K562 (cell line): Measurements from ENCODE around the gene TMEM170A. TPM values are rescaled to one million over a fixed set of nuclear protein-coding genes. Genes with fewer than 3 reads are reported as not detected.

Source experiments
- ATAC-seq: fragments of 200-7000 bp; cut with Tn5 transposase; 3 replicates; pipeline ENCODE4 v1.9.1; 2020; ENCODE audit warnings: moderate library complexity
- BruUV-seq: library from RNA; stranded (reverse); fragments of 400-500 nt; replicated peaks from 2 replicates; lab custom pipeline; 2021; lab: Mats Ljungman, UMichigan
- CTCF ChIA-PET: fragments of 300-600 bp; formaldehyde crosslinking; extraction: SDS; loops from one replicate; lab custom pipeline; 2021; ENCODE audit warnings: low intra/inter-chr PET ratio; lab: Yijun Ruan, JAX
- POLR2A ChIA-PET: fragments of 300-600, 350-650 bp; sonication (Branson Sonifier 250); formaldehyde crosslinking; extraction: SDS; loops from one replicate; lab custom pipeline; 2021; ENCODE audit warnings: antibody characterized with exemption, inconsistent platforms; lab: Yijun Ruan, JAX
- DNase-seq, 4 experiments: peaks; one replicate each; pipeline versions ENCODE4 v3.0.0 to v3.0.0-alpha.2; 2011 to 2018; ENCODE audit warnings: low spot score in 3 of 4, mixed read lengths in 3 of 4; ENCODE audit errors: extremely low read depth in 1 of 4
- FAIRE-seq: peaks from 2 replicates; lab custom pipeline; 2011; peaks lifted over from hg19 to GRCh38; lab: Jason Lieb, UNC
- H2AFZ ChIP-seq: 2 replicates; pipeline ENCODE4 v1.6.0; 2011; ENCODE audit warnings: low read depth, low read length, control low read depth, inconsistent platforms
- H3K27ac ChIP-seq: fragments of 200-600 bp; 3 replicates; pipeline ENCODE4 v1.8.0; 2011; ENCODE audit warnings: low read depth, mild to moderate bottlenecking, control low read depth, inconsistent platforms, low read length, moderate library complexity, mixed read lengths; ENCODE audit errors: extremely low read depth
- H3K27me3 ChIP-seq, 2 experiments: fragments of 300-600 bp in 1 of 2; 2 replicates in 1 of 2; 3 replicates in 1 of 2; pipeline versions ENCODE4 v1.6.0 to v1.8.0; 2011; ENCODE audit warnings: inconsistent platforms in 2 of 2, low read length in 2 of 2, mild to moderate bottlenecking in 1 of 2, mixed read lengths in 1 of 2, moderate library complexity in 1 of 2; ENCODE audit not compliant: control insufficient read depth in 2 of 2, insufficient read depth in 2 of 2
- H3K36me3 ChIP-seq: fragments of 300-600 bp; 3 replicates; pipeline ENCODE4 v1.8.0; 2011; ENCODE audit warnings: mild to moderate bottlenecking, low read length, inconsistent platforms; ENCODE audit not compliant: control insufficient read depth, insufficient read depth
- H3K4me1 ChIP-seq, 2 experiments: fragments of 200-600 bp in 1 of 2; replicated peaks in 1 of 2; 2 replicates in 1 of 2; 3 replicates in 1 of 2; pipeline versions ENCODE4 v1.5.1 to v1.8.0; 2011; ENCODE audit warnings: inconsistent platforms in 2 of 2, low read length in 2 of 2, mild to moderate bottlenecking in 1 of 2, mixed read lengths in 1 of 2, moderate library complexity in 1 of 2; ENCODE audit not compliant: control insufficient read depth in 2 of 2, insufficient read depth in 2 of 2
- H3K4me2 ChIP-seq: 2 replicates; pipeline ENCODE4 v1.6.1; 2011; ENCODE audit warnings: low read length, control low read depth, inconsistent platforms, mixed read lengths; ENCODE audit not compliant: insufficient read depth
- H3K4me3 ChIP-seq: fragments of 200-600 bp; sonication (generic), shearing (Covaris generic); 2 replicates; pipeline ENCODE4 v1.5.1; 2016; ENCODE audit warnings: control low read depth, inconsistent platforms
- H3K79me2 ChIP-seq: fragments of 200-600 bp; 3 replicates; pipeline ENCODE4 v1.8.0; 2011; ENCODE audit warnings: low read length, inconsistent platforms; ENCODE audit not compliant: control insufficient read depth, insufficient read depth
- H3K9ac ChIP-seq, 2 experiments: 2 replicates each; pipeline versions ENCODE4 v1.6.0 to v1.6.1; 2011; ENCODE audit warnings: low read depth in 2 of 2, low read length in 2 of 2, control low read depth in 1 of 2, inconsistent platforms in 1 of 2, mild to moderate bottlenecking in 1 of 2, mixed read lengths in 1 of 2; ENCODE audit not compliant: insufficient read depth in 1 of 2
- H3K9me1 ChIP-seq: one replicate; pipeline ENCODE4 v1.6.0; 2011; ENCODE audit warnings: inconsistent platforms, mild to moderate bottlenecking, low read length, moderate library complexity; ENCODE audit not compliant: control insufficient read depth, insufficient read depth
- H3K9me3 ChIP-seq: replicated peaks from 2 replicates; pipeline ENCODE4 v1.5.1; 2011; ENCODE audit warnings: low read depth, low read length, inconsistent platforms; ENCODE audit not compliant: control insufficient read depth, insufficient read depth
- H4K20me1 ChIP-seq: replicated peaks from 2 replicates; pipeline ENCODE4 v1.6.1; 2011; ENCODE audit warnings: low read length, inconsistent platforms, mixed read lengths; ENCODE audit not compliant: control insufficient read depth, insufficient read depth
- AFF1 ChIP-seq, 2 experiments: fragments of 450-650 bp; IDR thresholded peaks; 2 replicates each; pipeline ENCODE4 v1.6.1; 2018; ENCODE audit warnings: mild to moderate bottlenecking in 2 of 2, low read depth in 1 of 2; ENCODE audit not compliant: partially characterized antibody in 2 of 2
- CREB3L1 ChIP-seq: fragments of 450-650 bp; IDR thresholded peaks from 2 replicates; pipeline ENCODE4 v1.6.1; 2014; ENCODE audit warnings: low read depth, mild to moderate bottlenecking, moderate library complexity, borderline replicate concordance
- ETV6 ChIP-seq, 3 experiments: fragments of 150-350 bp in 1 of 3; sonication (generic) in 1 of 3; formaldehyde crosslinking in 1 of 3; IDR thresholded peaks; 2 replicates each; pipeline versions ENCODE4 v1.6.1 to v1.8.0; 2014 to 2022; ENCODE audit warnings: borderline replicate concordance in 2 of 3, low read depth in 2 of 3, antibody characterized with exemption in 1 of 3, low read length in 1 of 3, mild to moderate bottlenecking in 1 of 3, missing genetic modification reagents in 1 of 3
- HNRNPLL ChIP-seq: fragments of 200-400 bp; formaldehyde crosslinking; IDR thresholded peaks from 2 replicates; pipeline ENCODE4 v1.6.1; 2017; ENCODE audit warnings: low read length, low read depth, mild to moderate bottlenecking; ENCODE audit not compliant: poor library complexity, severe bottlenecking
- NCOR1 ChIP-seq: fragments of 450-650 bp; IDR thresholded peaks from 2 replicates; pipeline ENCODE4 v1.6.1; 2016; ENCODE audit warnings: mild to moderate bottlenecking, moderate library complexity
- PBX2 ChIP-seq, 2 experiments: IDR thresholded peaks in 1 of 2; conservative IDR thresholded peaks in 1 of 2; 2 replicates each; pipeline ENCODE4 v1.6.1; 2016; ENCODE audit warnings: low read depth in 2 of 2, mild to moderate bottlenecking in 1 of 2, missing compliant biosample characterization in 1 of 2, missing genetic modification characterization in 1 of 2, moderate library complexity in 1 of 2
- SRSF7 ChIP-seq: fragments of 200-400 bp; formaldehyde crosslinking; optimal IDR thresholded peaks from 2 replicates; pipeline ENCODE3; 2017; ENCODE audit warnings: mild to moderate bottlenecking, low read depth, low read length
- WHSC1 ChIP-seq: IDR thresholded peaks from one replicate; pipeline ENCODE4 v1.6.1; 2012; ENCODE audit warnings: low read length, control low read depth, inconsistent platforms
- ZNF274 ChIP-seq: IDR thresholded peaks from 2 replicates; pipeline ENCODE4 v1.6.1; 2011; ENCODE audit warnings: low read depth, mild to moderate bottlenecking, low read length, moderate library complexity, borderline replicate concordance
- WGBS: fragments of 100-300 bp; shearing (Covaris generic); methylation state at CpG from one replicate; pipeline ENCODE4 v1.1.6; 2016; ENCODE audit warnings: low coverage, mixed read lengths; ENCODE audit not compliant: insufficient coverage; ENCODE audit errors: missing lambda C conversion rate; 5-methylcytosine and 5-hydroxymethylcytosine counted together
- in situ Hi-C: fragments of 300-500 bp; cut with MboI; formaldehyde crosslinking; loops from 4 replicates; pipeline ENCODE4 v1.15.0; 2018; ENCODE audit warnings: inconsistent platforms, mixed read lengths
- intact Hi-C: fragments of 100-400 bp; cut with micrococcal nuclease; formaldehyde crosslinking; loops from 2 replicates; pipeline ENCODE4 v1.14.2; 2022
- polyA plus RNA-seq, 8 experiments: library from polyadenylated mRNA; depleted of rRNA in 4 of 8; stranded (reverse) in 5 of 8; unstranded in 3 of 8; fragments of >200 nt; fragmentation: Nextera tagmentation in 2 of 8; fragmentation: Illumina TruSeq in 1 of 8; extraction: Ambion mirVana in 2 of 8; extraction: Trizol in 1 of 8; gene quantifications; 2 replicates each; pipeline versions ENCODE4 v1.2.1 to v1.2.3, GENCODE V29; 2011 to 2014; ENCODE audit warnings: inconsistent platforms in 1 of 8, missing spikeins in 1 of 8
- total RNA-seq, 7 experiments: library from RNA; depleted of rRNA in 6 of 7; stranded (reverse); fragments of >200 nt in 6 of 7; fragmentation: Illumina TruSeq in 2 of 7; extraction: Trizol in 2 of 7; gene quantifications; 2 replicates each; pipeline versions ENCODE4 v1.2.1 to v1.2.3, GENCODE V29; 2011 to 2021; ENCODE audit warnings: low replicate concordance in 1 of 7

The TMEM170A gene
- total and polyA plus RNA-seq, 9 of the 15 experiments (the other 6 are each of a cell fraction or from before 2014, with no cell fraction given), result 6.1 to 30.2 (median 15.0) TPM

GRCh38 chr16:75452464-75453190 is 11.9 kb downstream of the TMEM170A start:
- no peaks in the 10 kb centered on the region for H3K9me1 ChIP-seq
- intact Hi-C loops (no loop called here), in situ Hi-C loops (no loop called here)
- H4K20me1 ChIP-seq, result peaks cover 13% of the 10 kb centered on the region
- 0 out of 2 replicates have a peak overlapping the region, but pooled peaks have one; percentile 3 for H3K4me2 ChIP-seq
- no peak overlapping the region for H3K4me3 ChIP-seq
- DNase-seq (peak in 1 of 4 experiments; percentile 36), ATAC-seq (peak; percentile 52), FAIRE-seq (peak; percentile 26)
- no peak overlapping the region for H2AFZ ChIP-seq
- ChIA-PET CTCF (no interaction called here), POLR2A (interaction anchor here (0.6 to 2.5 kb wide), 3 partner anchors 8 to 104 kb away, joined by 3 to 10 read pairs (median 7); partner anchors contain the start of gene CFDP1)
- no peaks in the 10 kb centered on the region for H3K27me3 ChIP-seq
- 60% methylated on average over 10 of the region's 12 CpGs for WGBS
- H3K27ac ChIP-seq, result no peak overlapping the region
- peaks cover 28% of the 10 kb centered on the region; the same call in 2 of the 3 replicates for H3K36me3 ChIP-seq
- H3K9me3 ChIP-seq, result no peaks in the 10 kb centered on the region
- H3K79me2 ChIP-seq, result peaks cover 37% of the 10 kb centered on the region
- H3K4me1 ChIP-seq, result peaks cover 13 to 16% of the 10 kb centered on the region in 2 experiments; a peak in 4 of 5 replicates
- H3K9ac ChIP-seq, result no peak overlapping the region
- no TSS peak for BruUV-seq
- no peak for TF ChIP-seq AFF1 (IDR thresholded peaks at IDR 0.05; ENCODE audit: low read depth in 1 of 2, partially characterized antibody in 2 of 2)
- TF ChIP-seq HNRNPLL, result no peak
- no peak for TF ChIP-seq CREB3L1
- no peak for TF ChIP-seq WHSC1
- no peak for TF ChIP-seq ZNF274
- TF ChIP-seq PBX2 (CRISPR knock-in tag; IDR thresholded peaks at IDR 0.05; ENCODE audit: low read depth), result no peak
- peak; percentile 42; the same call in 1 of the 2 replicates for TF ChIP-seq PBX2 (tag; conservative IDR thresholded peaks at IDR 0.05; ENCODE audit: low read depth)
- 0 out of 2 replicates have a peak, but pooled peaks have one; percentile 30 for TF ChIP-seq NCOR1
- TF ChIP-seq ETV6 (IDR thresholded peaks at IDR 0.05; ENCODE audit: borderline replicate concordance in 1 of 2, low read depth in 2 of 2, low read length in 1 of 2), result no peak
- TF ChIP-seq ETV6 (CRISPR knock-in tag; IDR thresholded peaks at IDR 0.05; ENCODE audit: borderline replicate concordance), result no peak
- no peak for TF ChIP-seq SRSF7
